Measurements from ENCODE around the gene TRIM10. TPM values are rescaled to one million over a fixed set of nuclear protein-coding genes. Genes with fewer than 3 reads are reported as not detected.

Gene TRIM10
- total and polyA plus RNA-seq, 3 donors from 2014 or later: 0.17 to 0.25 TPM; not detected in 1

DNA sequence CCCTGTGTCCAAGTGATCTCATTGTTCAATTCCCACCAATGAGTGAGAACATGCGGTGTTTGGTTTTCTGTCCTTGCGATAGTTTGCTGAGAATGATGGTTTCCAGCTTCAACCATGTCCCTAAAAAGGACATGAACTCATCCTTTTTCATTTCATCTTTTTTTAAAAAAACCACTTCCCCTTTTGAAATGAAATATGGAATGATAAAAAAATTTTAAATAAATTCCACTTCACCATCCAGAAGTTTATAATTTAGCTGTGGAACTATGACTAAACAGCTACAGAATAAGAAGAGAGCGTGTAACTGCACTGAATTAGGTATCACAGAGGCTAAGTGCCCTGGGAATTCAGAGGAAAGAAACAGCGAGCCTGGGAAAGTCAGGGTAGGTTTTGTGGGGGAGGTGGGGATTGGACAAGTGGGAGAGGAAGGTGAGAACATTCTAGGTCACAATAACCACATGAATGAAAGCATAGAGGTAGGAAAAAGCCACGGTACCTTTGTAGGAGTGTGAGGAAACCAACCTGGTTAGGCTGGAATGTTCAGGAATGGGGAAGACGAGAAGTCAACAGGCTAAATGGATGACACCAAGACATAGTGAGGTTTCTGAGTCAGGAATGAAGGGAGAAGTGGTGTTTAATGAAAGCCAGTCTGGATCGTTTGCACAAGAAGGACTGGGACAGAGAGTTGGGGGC lies 11.0 kb downstream of the TRIM10 start:
- Histone ChIP-seq H3K27me3 (no peaks in the 10 kb centered on the region), H3K36me3 (ENCODE audit: low read depth, missing control alignments) (no peaks in the 10 kb centered on the region), H3K4me3 (no peak overlapping the region), H3K4me1 (no peaks in the 10 kb centered on the region), H3K9me3 (no peaks in the 10 kb centered on the region), H3K27ac (no peak overlapping the region)
- intact Hi-C loops (cut with DNase I; ENCODE audit: low total_unique reads): no loop called here
- WGBS, 2 donors: 71 to 74% methylated on average over 7 of the region's 7 CpGs
- TF ChIP-seq POLR2A (IDR thresholded peaks at IDR 0.05): no peak
- TF ChIP-seq, protein P1, sequence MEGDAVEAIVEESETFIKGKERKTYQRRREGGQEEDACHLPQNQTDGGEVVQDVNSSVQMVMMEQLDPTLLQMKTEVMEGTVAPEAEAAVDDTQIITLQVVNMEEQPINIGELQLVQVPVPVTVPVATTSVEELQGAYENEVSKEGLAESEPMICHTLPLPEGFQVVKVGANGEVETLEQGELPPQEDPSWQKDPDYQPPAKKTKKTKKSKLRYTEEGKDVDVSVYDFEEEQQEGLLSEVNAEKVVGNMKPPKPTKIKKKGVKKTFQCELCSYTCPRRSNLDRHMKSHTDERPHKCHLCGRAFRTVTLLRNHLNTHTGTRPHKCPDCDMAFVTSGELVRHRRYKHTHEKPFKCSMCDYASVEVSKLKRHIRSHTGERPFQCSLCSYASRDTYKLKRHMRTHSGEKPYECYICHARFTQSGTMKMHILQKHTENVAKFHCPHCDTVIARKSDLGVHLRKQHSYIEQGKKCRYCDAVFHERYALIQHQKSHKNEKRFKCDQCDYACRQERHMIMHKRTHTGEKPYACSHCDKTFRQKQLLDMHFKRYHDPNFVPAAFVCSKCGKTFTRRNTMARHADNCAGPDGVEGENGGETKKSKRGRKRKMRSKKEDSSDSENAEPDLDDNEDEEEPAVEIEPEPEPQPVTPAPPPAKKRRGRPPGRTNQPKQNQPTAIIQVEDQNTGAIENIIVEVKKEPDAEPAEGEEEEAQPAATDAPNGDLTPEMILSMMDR (IDR thresholded peaks at IDR 0.05): no peak
- no peak for DNase-seq

GRCh38 chr6:30149234-30149633 lies 11.8 kb downstream of the TRIM10 start:
- Histone ChIP-seq H3K36me3 (ENCODE audit: low read depth, missing control alignments) (no peaks in the 10 kb centered on the region), H3K4me3 (no peak overlapping the region), H3K27ac (no peak overlapping the region), H3K4me1 (no peaks in the 10 kb centered on the region), H3K9me3 (no peaks in the 10 kb centered on the region), H3K27me3 (no peaks in the 10 kb centered on the region)
- intact Hi-C loops (cut with DNase I; ENCODE audit: low total_unique reads): no loop called here
- TF ChIP-seq, protein P1 (IDR thresholded peaks at IDR 0.05): no peak
- no peak for TF ChIP-seq POLR2A (IDR thresholded peaks at IDR 0.05)
- 57 to 62% methylated on average over 3 of the region's 3 CpGs for WGBS, 2 donors
- no peak for DNase-seq

GRCh38 chr6:30147096-30147495 lies 13.9 kb downstream of the TRIM10 start:
- Histone ChIP-seq H3K4me1 (no peaks in the 10 kb centered on the region), H3K4me3 (no peak overlapping the region), H3K36me3 (ENCODE audit: low read depth, missing control alignments) (no peaks in the 10 kb centered on the region), H3K27me3 (no peaks in the 10 kb centered on the region), H3K27ac (no peak overlapping the region), H3K9me3 (no peaks in the 10 kb centered on the region)
- 69 to 84% methylated on average over 2 to 3 of the region's 3 CpGs for WGBS, 2 donors
- intact Hi-C loops (cut with DNase I; ENCODE audit: low total_unique reads): no loop called here
- TF ChIP-seq, protein P1 (IDR thresholded peaks at IDR 0.05): no peak
- no peak for TF ChIP-seq POLR2A (IDR thresholded peaks at IDR 0.05)
- DNase-seq: no peak

- no peak for TF ChIP-seq POLR2A (IDR thresholded peaks at IDR 0.05)
- TF ChIP-seq, protein P1 (IDR thresholded peaks at IDR 0.05): no peak
- no peak for DNase-seq
- Histone ChIP-seq H3K4me3 (no peak overlapping the region), H3K36me3 (ENCODE audit: low read depth, missing control alignments) (no peaks in the 10 kb centered on the region), H3K27ac (no peak overlapping the region), H3K27me3 (no peaks in the 10 kb centered on the region), H3K4me1 (no peaks in the 10 kb centered on the region), H3K9me3 (no peaks in the 10 kb centered on the region)
- intact Hi-C loops (cut with DNase I; ENCODE audit: low total_unique reads): no loop called here
- 57 to 60% methylated on average over 7 of the region's 7 CpGs for WGBS, 2 donors
These were observed 15.2 kb downstream of the TRIM10 start for GRCh38 chr6:30145818-30146217.

DNA sequence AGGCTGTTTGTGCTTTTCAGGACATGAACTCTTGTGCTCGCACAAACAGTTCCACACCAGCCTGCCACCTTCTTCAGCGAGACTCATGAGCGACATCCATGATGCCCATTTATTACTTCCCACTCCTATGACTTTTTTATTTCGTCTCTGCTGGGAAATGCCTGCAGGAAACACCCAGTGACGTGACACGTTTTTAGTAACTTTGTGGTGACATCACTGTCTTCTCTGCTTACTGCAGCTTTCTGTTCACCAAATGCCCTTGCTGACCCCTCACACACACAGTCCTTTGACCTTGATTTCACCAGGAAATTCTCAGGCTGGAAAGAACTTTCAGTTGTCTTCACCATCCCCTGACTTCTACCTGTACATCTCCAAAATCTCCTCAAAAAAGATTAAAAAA lies 16.2 kb downstream of the TRIM10 start:
- no peak overlapping the region for H3K27ac ChIP-seq
- H3K9me3 ChIP-seq: no peaks in the 10 kb centered on the region
- H3K36me3 ChIP-seq (ENCODE audit: low read depth, missing control alignments): no peaks in the 10 kb centered on the region
- WGBS, 2 donors: 72 to 78% methylated on average over 6 of the region's 6 CpGs
- no peak overlapping the region for H3K4me3 ChIP-seq
- DNase-seq: no peak
- intact Hi-C loops (cut with DNase I; ENCODE audit: low total_unique reads): no loop called here
- no peak for TF ChIP-seq POLR2A (IDR thresholded peaks at IDR 0.05)
- TF ChIP-seq, protein P1 (IDR thresholded peaks at IDR 0.05): no peak
- H3K4me1 ChIP-seq: no peaks in the 10 kb centered on the region
- H3K27me3 ChIP-seq: no peaks in the 10 kb centered on the region
